Middle frontal gyrus (tissue), 1 donor: ENCODE data around the gene NTRK1.

Source experiments
- DNase-seq: peaks from one replicate; pipeline ENCODE4 v3.0.0-alpha.2; 2015; ENCODE audit warnings: low spot score; ENCODE audit errors: extremely low spot score

Gene NTRK1

DNA sequence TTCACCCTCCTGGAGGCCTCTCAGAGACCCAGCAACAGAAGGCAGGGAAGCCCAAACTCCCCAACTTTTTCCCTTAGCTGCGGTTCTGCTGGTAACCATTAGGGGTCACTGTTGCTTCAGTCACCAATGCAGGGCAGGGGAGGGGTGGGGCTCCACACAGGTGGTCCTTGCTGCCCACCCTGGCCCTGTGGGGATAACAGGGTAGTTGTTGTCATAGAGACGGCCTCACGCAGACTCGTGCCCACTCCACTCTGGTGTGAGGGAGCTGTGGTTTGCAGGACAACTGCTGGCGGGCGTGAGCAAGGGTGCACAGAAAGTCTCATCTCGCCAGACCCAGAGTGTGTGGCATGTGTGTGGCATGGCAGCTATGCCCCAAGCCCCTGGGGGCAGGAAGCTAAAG, 21.7 kb upstream of the NTRK1 start:
- DNase-seq, result no peak

GRCh38 chr1:156839426-156840109, 21.1 kb upstream of the NTRK1 start:
- DNase-seq, result no peak

DNA sequence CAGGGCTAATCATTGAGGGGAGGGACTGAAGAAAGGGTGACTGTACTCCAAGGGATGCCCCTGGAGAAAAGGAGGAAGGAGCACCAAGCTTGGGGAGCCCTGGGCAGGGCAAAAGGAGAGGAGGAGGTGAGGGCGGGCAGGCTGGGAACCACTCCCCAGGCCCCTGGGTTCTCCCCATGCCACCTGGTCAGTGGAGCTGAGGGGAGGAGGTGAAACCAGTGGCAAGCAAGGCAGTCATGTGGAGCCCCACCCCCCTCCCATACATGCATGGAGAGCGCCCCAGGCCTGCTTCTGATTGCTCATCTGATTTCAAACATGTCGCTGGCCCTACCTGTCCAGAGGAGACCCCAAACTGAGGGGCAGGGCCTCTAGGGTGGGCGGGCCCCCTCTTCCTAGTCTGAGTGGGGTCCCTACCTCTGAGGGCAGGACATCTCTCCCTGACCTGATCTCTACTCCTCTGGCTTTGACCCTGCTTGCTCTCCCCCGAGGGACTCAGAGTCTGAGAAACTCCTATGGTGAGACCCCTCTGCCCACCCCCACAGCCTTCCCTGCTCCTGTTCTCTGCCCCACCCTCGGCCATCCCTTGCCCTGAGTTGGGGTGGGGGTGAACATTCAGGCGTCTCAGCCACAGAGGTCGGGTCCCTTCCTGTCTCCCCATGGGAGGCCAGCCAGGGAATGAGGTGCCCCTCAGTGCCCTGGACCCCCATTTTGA, 20.3 kb upstream of the NTRK1 start:
- DNase-seq, result no peak

DNA sequence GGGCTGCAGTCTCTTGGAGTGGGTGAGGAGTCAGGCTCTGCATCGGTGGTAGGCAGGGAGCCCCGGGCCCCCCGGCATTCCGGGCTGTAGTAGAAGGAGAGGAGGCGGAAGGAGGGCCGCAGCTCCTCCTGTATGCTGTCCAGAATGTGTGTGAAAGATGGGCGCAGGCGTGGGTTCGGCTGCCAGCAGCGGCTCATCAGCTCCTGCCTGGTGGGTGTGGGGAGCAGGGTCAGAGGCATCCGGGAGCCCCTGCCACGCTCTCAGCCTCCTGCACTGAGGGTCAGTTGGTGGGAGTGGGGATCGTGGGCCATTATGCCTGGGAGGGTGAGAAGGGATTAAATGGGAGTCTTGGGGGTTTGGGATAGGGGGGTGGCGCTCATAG, 19.8 kb upstream of the NTRK1 start:
- DNase-seq, result no peak

GRCh38 chr1:156841295-156841855, 19.3 kb upstream of the NTRK1 start:
- no peak for DNase-seq

DNA sequence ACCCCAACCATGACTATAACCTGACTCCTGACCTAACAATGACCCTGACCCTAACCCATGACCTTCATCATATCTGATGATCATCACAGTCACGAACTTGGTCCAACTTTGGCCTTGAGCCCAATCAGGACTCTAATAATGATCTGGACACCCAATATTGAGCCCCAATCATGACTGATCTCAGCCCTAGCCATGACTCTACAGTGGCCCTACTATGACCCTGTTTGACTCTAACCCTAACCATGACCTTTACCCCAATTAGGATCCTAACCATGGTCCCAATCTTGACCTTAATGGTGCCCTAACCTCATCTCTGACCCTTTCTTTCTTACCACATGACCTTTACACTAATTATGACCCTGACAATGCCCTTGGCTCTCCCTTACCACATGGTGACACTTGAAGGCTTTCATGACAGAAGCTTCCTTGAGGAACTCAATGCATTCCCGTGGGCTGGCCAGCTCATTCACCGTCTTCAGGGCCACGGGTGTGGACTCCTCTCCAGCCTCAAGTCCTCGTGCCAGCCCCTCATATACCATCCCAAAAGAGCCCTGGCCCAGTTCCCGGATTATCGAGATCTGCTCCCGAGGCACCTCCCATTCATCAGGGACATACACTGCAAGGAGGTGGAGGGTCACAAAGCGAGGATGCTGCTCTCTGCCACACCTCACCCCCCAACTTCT, 17.9 kb upstream of the NTRK1 start:
- no peak for DNase-seq

- DNase-seq, result no peak
These were observed 16.6 kb upstream of the NTRK1 start for GRCh38 chr1:156844102-156844501.

- DNase-seq, result no peak
These were observed 16.0 kb upstream of the NTRK1 start for GRCh38 chr1:156844638-156845037.

GRCh38 chr1:156845055-156845952, 15.4 kb upstream of the NTRK1 start:
- DNase-seq, result no peak

- no peak for DNase-seq
These were observed 14.6 kb upstream of the NTRK1 start for GRCh38 chr1:156845953-156846545.

- DNase-seq, result no peak
These were observed 14.0 kb upstream of the NTRK1 start for GRCh38 chr1:156846643-156847042.

GRCh38 chr1:156847591-156848460, 12.8 kb upstream of the NTRK1 start:
- no peak for DNase-seq

DNA sequence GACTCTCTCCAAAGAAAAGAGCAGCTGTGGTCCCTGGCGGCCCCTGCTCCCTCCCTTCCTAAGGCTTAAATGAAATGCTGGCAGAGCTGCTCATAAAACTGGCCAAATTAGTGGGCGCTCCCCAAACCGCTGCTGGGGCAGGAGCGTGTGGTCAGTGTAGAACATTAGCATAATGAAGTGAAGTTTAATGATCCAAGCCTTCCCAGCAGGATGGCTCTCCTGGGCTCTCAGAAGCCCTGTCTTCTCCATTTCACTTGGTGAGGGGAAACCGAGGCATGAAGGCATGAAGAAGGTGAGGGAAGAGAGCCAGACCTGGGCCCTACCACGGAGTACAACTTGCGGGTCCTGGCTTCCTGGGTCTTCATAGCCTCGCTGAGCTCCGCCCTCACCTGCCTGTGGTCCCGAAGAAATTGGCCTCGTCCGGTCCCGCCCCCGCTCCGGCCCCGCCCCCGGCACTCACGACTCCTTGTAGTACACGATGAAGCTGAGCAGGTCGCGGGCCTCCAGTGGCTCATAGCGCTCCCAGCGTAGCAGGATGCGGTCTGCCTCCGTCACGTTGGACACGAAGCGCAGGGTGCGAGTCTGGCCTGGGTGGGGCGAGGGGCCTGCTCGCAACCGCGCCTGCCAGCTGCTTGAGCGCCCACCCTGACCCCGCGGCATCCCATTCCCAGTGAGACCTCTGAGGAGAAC, 12.1 kb upstream of the NTRK1 start:
- no peak for DNase-seq

DNA sequence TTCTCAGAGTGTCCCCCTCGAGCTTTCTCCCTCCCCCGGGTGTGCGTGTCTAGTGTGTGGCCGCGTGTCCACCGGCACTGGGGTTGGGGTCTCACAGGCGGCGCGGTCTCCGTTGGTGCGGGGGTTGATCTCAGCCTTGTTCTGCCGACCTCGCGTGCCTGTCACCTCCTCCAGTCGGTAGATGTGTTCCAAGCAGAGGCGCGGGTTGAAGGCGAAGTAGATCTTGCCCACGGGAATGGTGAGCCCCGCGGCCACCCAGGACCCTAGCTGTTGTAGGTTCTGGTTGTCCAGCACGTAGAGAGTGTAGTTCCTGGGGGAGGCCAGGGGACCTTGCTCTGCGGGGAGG, 11.5 kb upstream of the NTRK1 start:
- DNase-seq, result no peak

- no peak for DNase-seq
These were observed 8.8 kb upstream of the NTRK1 start for GRCh38 chr1:156851779-156852417.

DNA sequence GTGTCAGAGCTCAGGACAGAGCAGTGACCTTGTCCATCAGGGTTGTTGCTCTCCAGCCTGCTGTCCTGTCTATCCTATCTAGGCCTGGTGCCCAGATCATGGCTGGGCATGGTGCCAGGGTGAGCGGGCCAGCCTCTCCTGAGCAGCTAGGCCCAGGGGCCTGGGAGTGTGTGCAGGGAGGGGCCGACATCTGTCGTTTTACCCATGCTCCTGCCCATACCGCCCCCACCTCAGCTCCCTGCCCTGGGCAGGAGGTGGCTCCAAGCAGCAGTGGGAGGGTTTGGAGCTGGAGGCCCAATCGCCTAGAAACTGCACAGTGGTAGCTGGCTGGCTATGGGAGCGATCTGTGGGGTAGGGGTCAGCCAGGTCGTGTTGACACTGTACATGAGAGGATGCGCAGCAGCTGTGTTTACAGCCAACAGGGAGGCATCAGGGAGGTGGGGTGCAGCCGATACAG, 8.2 kb upstream of the NTRK1 start:
- no peak for DNase-seq

DNA sequence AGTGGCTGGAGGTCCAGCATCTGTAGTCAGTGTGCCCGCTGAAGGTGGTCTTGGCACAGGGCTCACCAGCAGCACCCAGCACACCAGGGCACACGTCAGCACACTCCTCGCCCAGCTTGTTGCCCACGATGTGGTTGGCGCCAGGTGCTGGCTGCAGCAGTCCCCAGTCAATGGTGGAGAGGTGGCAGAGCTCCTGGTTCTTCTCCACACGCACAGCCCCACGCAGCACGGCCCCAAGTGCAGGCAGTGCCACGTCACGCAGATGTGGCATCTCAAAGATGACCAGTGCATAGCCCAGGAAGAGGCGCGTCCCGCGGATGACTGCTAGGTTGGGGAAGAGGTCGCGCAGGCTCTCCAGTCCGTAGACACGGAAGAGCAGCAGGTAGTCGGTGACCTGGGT, 6.9 kb upstream of the NTRK1 start:
- no peak for DNase-seq

GRCh38 chr1:156854634-156855033, 6.0 kb upstream of the NTRK1 start:
- DNase-seq, result no peak

- no peak for DNase-seq
These were observed 4.3 kb upstream of the NTRK1 start for GRCh38 chr1:156856282-156856785.
